ENCODE data around the gene POU2F1.
A peak's percentile ranks its signal among the peaks of the same experiment; 100 is the strongest.

The POU2F1 gene

GRCh38 chr1:167454894-167455785, 234.5 kb downstream of the POU2F1 start:
- Histone ChIP-seq H3K4me1 (ENCODE audit: low read length) (peaks cover 17% of the 10 kb centered on the region), H3K9me3 (replicated peaks; ENCODE audit: insufficient read depth, low read length) (no peaks in the 10 kb centered on the region), H4K20me1 (ENCODE audit: insufficient read depth, low read length) (no peaks in the 10 kb centered on the region), H3K27me3 (replicated peaks; ENCODE audit: insufficient read depth, low read length) (no peaks in the 10 kb centered on the region), H3K4me2 (ENCODE audit: low read depth, low read length) (peak overlapping the region; percentile 90), H2AFZ (ENCODE audit: low read length) (peak overlapping the region; percentile 99), H3K9ac (ENCODE audit: low read length) (peak overlapping the region; percentile 77), H3K9me2 (replicated peaks; ENCODE audit: insufficient read depth, low read length) (no peaks in the 10 kb centered on the region), H3F3A (ENCODE audit: insufficient read depth, low read length) (peaks cover 28% of the 10 kb centered on the region), H3K4me3 (ENCODE audit: low read length) (peak overlapping the region; percentile 91), H3K27ac (ENCODE audit: low read length) (peak overlapping the region; percentile 65; the same call in 1 of the 2 replicates), H3K79me2 (ENCODE audit: low read length) (no peaks in the 10 kb centered on the region), H3K36me3 (replicated peaks; ENCODE audit: insufficient read depth, low read length) (no peaks in the 10 kb centered on the region)
- DNase-seq = peak; percentile 87
- no peak for TF ChIP-seq CTCF (IDR thresholded peaks at IDR 0.05; ENCODE audit: low read length)
- no peak for TF ChIP-seq EZH2phosphoT487 (IDR thresholded peaks at IDR 0.05; ENCODE audit: low read length)
- no peak for TF ChIP-seq EZH2 (optimal IDR thresholded peaks at IDR 0.05; ENCODE audit: low read depth, low read length)

GRCh38 chr1:167455786-167456446, 235.2 kb downstream of the POU2F1 start:
- TF ChIP-seq EZH2phosphoT487 (IDR thresholded peaks at IDR 0.05; ENCODE audit: low read length) (no peak), CTCF (IDR thresholded peaks at IDR 0.05; ENCODE audit: low read length) (no peak), EZH2 (optimal IDR thresholded peaks at IDR 0.05; ENCODE audit: low read depth, low read length) (no peak)
- no peaks in the 10 kb centered on the region for H3K9me3 ChIP-seq (replicated peaks; ENCODE audit: insufficient read depth, low read length)
- no peaks in the 10 kb centered on the region for H3K79me2 ChIP-seq (ENCODE audit: low read length)
- peak overlapping the region; percentile 77 for H3K9ac ChIP-seq (ENCODE audit: low read length)
- no peaks in the 10 kb centered on the region for H4K20me1 ChIP-seq (ENCODE audit: insufficient read depth, low read length)
- H3K36me3 ChIP-seq (replicated peaks; ENCODE audit: insufficient read depth, low read length) = no peaks in the 10 kb centered on the region
- DNase-seq = peak; percentile 40
- peak overlapping the region; percentile 91 for H3K4me3 ChIP-seq (ENCODE audit: low read length)
- peak overlapping the region; percentile 90 for H3K4me2 ChIP-seq (ENCODE audit: low read depth, low read length)
- H3F3A ChIP-seq (ENCODE audit: insufficient read depth, low read length) = peaks cover 26% of the 10 kb centered on the region
- H3K9me2 ChIP-seq (replicated peaks; ENCODE audit: insufficient read depth, low read length) = no peaks in the 10 kb centered on the region
- H3K27ac ChIP-seq (ENCODE audit: low read length) = peak overlapping the region; percentile 65; the same call in 1 of the 2 replicates
- peak overlapping the region; percentile 99 for H2AFZ ChIP-seq (ENCODE audit: low read length)
- H3K27me3 ChIP-seq (replicated peaks; ENCODE audit: insufficient read depth, low read length) = no peaks in the 10 kb centered on the region
- peaks cover 12% of the 10 kb centered on the region for H3K4me1 ChIP-seq (ENCODE audit: low read length)

GRCh38 chr1:167456524-167456923, 235.8 kb downstream of the POU2F1 start:
- DNase-seq = no peak
- peak overlapping the region; percentile 90 for H3K4me2 ChIP-seq (ENCODE audit: low read depth, low read length)
- H3K9me2 ChIP-seq (replicated peaks; ENCODE audit: insufficient read depth, low read length) = no peaks in the 10 kb centered on the region
- H2AFZ ChIP-seq (ENCODE audit: low read length) = no peak overlapping the region; the same call in 1 of the 2 replicates
- H3K9me3 ChIP-seq (replicated peaks; ENCODE audit: insufficient read depth, low read length) = no peaks in the 10 kb centered on the region
- H4K20me1 ChIP-seq (ENCODE audit: insufficient read depth, low read length) = no peaks in the 10 kb centered on the region
- H3K27me3 ChIP-seq (replicated peaks; ENCODE audit: insufficient read depth, low read length) = no peaks in the 10 kb centered on the region
- H3K4me1 ChIP-seq (ENCODE audit: low read length) = peaks cover 6% of the 10 kb centered on the region
- TF ChIP-seq EZH2phosphoT487 (IDR thresholded peaks at IDR 0.05; ENCODE audit: low read length) = no peak
- no peaks in the 10 kb centered on the region for H3K36me3 ChIP-seq (replicated peaks; ENCODE audit: insufficient read depth, low read length)
- H3K27ac ChIP-seq (ENCODE audit: low read length) = no peak overlapping the region; the same call in 1 of the 2 replicates
- no peak overlapping the region for H3K4me3 ChIP-seq (ENCODE audit: low read length)
- H3K79me2 ChIP-seq (ENCODE audit: low read length) = no peaks in the 10 kb centered on the region
- peaks cover 21% of the 10 kb centered on the region for H3F3A ChIP-seq (ENCODE audit: insufficient read depth, low read length)
- no peak overlapping the region for H3K9ac ChIP-seq (ENCODE audit: low read length)
